ENCODE results near the gene IGSF9. TPM values are rescaled to one million over a fixed set of nuclear protein-coding genes. Genes with fewer than 3 reads are reported as not detected.

Gene IGSF9
- polyA plus RNA-seq, 1 experiment: not detected

GRCh38 chr1:159928491-159929050, 16.8 kb downstream of the IGSF9 start:
- Histone ChIP-seq H3K4me3 (ENCODE audit: low read depth, low read length) (no peak overlapping the region), H3K27me3 (ENCODE audit: control insufficient read depth, insufficient read depth, low read length) (no peaks in the 10 kb centered on the region), H3K36me3 (ENCODE audit: control insufficient read depth, insufficient read depth, low read length) (no peaks in the 10 kb centered on the region)
- DNase-seq (ENCODE audit: low read depth): no peak
- TF ChIP-seq CTCF (IDR thresholded peaks at IDR 0.05; ENCODE audit: insufficient read depth, low read depth, low read length): no peak
- ChIA-PET CTCF (interaction anchor here (1.0 to 39.5 kb wide), 2 partner anchors 82 to 129 kb away, joined by 3 to 889 read pairs; no protein-coding TSS in a partner anchor), POLR2A (no interaction called here)

GRCh38 chr1:159927849-159928431, 17.5 kb downstream of the IGSF9 start:
- CTCF ChIA-PET: interaction anchor here (1.0 to 39.5 kb wide), 2 partner anchors 83 to 129 kb away, joined by 3 to 889 read pairs; no protein-coding TSS in a partner anchor
- Histone ChIP-seq H3K36me3 (ENCODE audit: control insufficient read depth, insufficient read depth, low read length) (no peaks in the 10 kb centered on the region), H3K27me3 (ENCODE audit: control insufficient read depth, insufficient read depth, low read length) (no peaks in the 10 kb centered on the region), H3K4me3 (ENCODE audit: low read depth, low read length) (no peak overlapping the region)
- DNase-seq (ENCODE audit: low read depth): no peak
- no peak for TF ChIP-seq CTCF (IDR thresholded peaks at IDR 0.05; ENCODE audit: insufficient read depth, low read depth, low read length)
- POLR2A ChIA-PET: no interaction called here

GRCh38 chr1:159927211-159927848, 18.1 kb downstream of the IGSF9 start:
- TF ChIP-seq CTCF (IDR thresholded peaks at IDR 0.05; ENCODE audit: insufficient read depth, low read depth, low read length): no peak
- CTCF ChIA-PET: interaction anchor here (0.9 to 39.5 kb wide), 5 partner anchors 8 to 128 kb away, joined by 3 to 889 read pairs (median 4); no protein-coding TSS in a partner anchor
- Histone ChIP-seq H3K27me3 (ENCODE audit: control insufficient read depth, insufficient read depth, low read length) (no peaks in the 10 kb centered on the region), H3K4me3 (ENCODE audit: low read depth, low read length) (no peak overlapping the region), H3K36me3 (ENCODE audit: control insufficient read depth, insufficient read depth, low read length) (no peaks in the 10 kb centered on the region)
- no peak for DNase-seq (ENCODE audit: low read depth)
- POLR2A ChIA-PET: no interaction called here

- H3K4me3 ChIP-seq (ENCODE audit: low read depth, low read length): peak overlapping the region; percentile 81
- TF ChIP-seq CTCF (IDR thresholded peaks at IDR 0.05; ENCODE audit: insufficient read depth, low read depth, low read length): no peak
- POLR2A ChIA-PET: no interaction called here
- CTCF ChIA-PET: interaction anchor here (1.1 to 39.5 kb wide), 4 partner anchors 10 to 121 kb away, joined by 4 to 889 read pairs (median 14); no protein-coding TSS in a partner anchor
- no peaks in the 10 kb centered on the region for H3K27me3 ChIP-seq (ENCODE audit: control insufficient read depth, insufficient read depth, low read length)
- H3K36me3 ChIP-seq (ENCODE audit: control insufficient read depth, insufficient read depth, low read length): no peaks in the 10 kb centered on the region
- no peak for DNase-seq (ENCODE audit: low read depth)
These were observed 19.7 kb downstream of the IGSF9 start for GRCh38 chr1:159925719-159926078.

All from BJ (cell line).